Left lung (tissue), 10 donors: ENCODE measurements around the gene MCEMP1. TPM values are rescaled to one million over a fixed set of nuclear protein-coding genes. Genes with fewer than 3 reads are reported as not detected.

Source experiments
- ATAC-seq: fragments of 200-7000 bp; cut with Tn5 transposase; one replicate; pipeline ENCODE4 v1.9.1; 2020; ENCODE audit warnings: moderate library complexity
- DNase-seq, 4 donors: peaks; one replicate each; pipeline ENCODE4 v3.0.0-alpha.2; 2013 to 2020
- H3K27ac ChIP-seq, 2 donors: fragments of 200-600 bp; sonication (generic) in 1 of 2; one replicate each; pipeline versions ENCODE4 v1.5.0 to v1.8.0; 2020 to 2021
- H3K27me3 ChIP-seq, 2 donors: fragments of 200-600 bp; sonication (generic) in 1 of 2; one replicate each; pipeline versions ENCODE4 v1.5.0 to v1.8.0; 2020 to 2021
- H3K36me3 ChIP-seq, 2 donors: fragments of 200-600 bp; sonication (generic) in 1 of 2; one replicate each; pipeline versions ENCODE4 v1.5.0 to v1.8.0; 2020 to 2021
- H3K4me1 ChIP-seq, 2 donors: fragments of 200-600 bp; one replicate each; pipeline ENCODE4 v1.8.0; 2021
- H3K4me3 ChIP-seq, 2 donors: fragments of 200-600 bp; sonication (generic) in 1 of 2; one replicate each; pipeline versions ENCODE4 v1.5.0 to v1.8.0; 2020 to 2021; ENCODE audit warnings: mild to moderate bottlenecking in 1 of 2
- H3K9me3 ChIP-seq, 2 donors: fragments of 200-600 bp; sonication (generic) in 1 of 2; one replicate each; pipeline versions ENCODE4 v1.5.0 to v1.8.0; 2020 to 2021
- intact Hi-C, 2 donors: fragments of 100-400 bp; cut with DNase I; formaldehyde crosslinking; loops; one replicate each; pipeline versions ENCODE4 v1.11.2 to v1.14.2; 2022
- polyA plus RNA-seq, 6 donors: library from polyadenylated mRNA; unstranded; fragments of 120-200 nt; gene quantifications; one replicate each; pipeline ENCODE4 v1.2.1, GENCODE V29; 2013; ENCODE audit not compliant: insufficient read length in 6 of 6
- total RNA-seq, 2 donors: library from RNA; stranded (reverse); fragmentation: NEBNext Ultra II Directional; extraction: Animal tissue kit (Norgen Biotek cat#: 25700); gene quantifications; one replicate each; pipeline ENCODE4 v1.2.1, GENCODE V29; 2021
- TF ChIP-seq, protein P1 (sequence below), 2 donors: fragments of 200-600 bp; sonication (generic) in 1 of 2; IDR thresholded peaks; one replicate each; pipeline versions ENCODE4 v1.5.0 to v1.8.0; 2021; ENCODE audit warnings: antibody characterized with exemption in 2 of 2
- donor health status: DM: no; HTN: yes; CAD: no.
- donor health status: DM: no; HTN: no; CAD: no.

The MCEMP1 gene
- total and polyA plus RNA-seq, 8 donors = 0.32 to 112 (median 0.62) TPM

DNA sequence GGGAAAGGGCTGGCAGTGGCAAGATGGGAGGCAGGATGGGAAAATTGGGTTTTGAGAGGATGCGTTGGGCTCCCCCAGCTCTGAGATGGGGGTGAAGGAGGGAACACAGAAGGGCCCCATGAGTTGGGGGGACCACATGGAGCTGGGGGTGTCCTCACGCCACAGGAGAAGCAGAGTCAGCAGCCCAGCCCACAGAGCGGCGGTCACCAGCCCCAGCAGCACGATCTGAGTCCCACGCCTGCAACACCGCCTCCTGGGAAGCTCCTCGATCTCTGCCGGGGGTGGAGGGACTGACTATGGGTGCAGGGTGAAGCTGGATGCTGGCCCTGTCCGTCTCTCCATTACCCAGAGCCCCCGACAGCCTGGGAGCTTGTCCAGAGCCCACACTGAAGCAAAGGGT, 21.7 kb downstream of the MCEMP1 start:
- no peaks in the 10 kb centered on the region for H3K36me3 ChIP-seq
- H3K9me3 ChIP-seq = no peaks in the 10 kb centered on the region
- no peak overlapping the region for H3K4me3 ChIP-seq
- H3K27ac ChIP-seq = no peak overlapping the region
- TF ChIP-seq, protein P1, sequence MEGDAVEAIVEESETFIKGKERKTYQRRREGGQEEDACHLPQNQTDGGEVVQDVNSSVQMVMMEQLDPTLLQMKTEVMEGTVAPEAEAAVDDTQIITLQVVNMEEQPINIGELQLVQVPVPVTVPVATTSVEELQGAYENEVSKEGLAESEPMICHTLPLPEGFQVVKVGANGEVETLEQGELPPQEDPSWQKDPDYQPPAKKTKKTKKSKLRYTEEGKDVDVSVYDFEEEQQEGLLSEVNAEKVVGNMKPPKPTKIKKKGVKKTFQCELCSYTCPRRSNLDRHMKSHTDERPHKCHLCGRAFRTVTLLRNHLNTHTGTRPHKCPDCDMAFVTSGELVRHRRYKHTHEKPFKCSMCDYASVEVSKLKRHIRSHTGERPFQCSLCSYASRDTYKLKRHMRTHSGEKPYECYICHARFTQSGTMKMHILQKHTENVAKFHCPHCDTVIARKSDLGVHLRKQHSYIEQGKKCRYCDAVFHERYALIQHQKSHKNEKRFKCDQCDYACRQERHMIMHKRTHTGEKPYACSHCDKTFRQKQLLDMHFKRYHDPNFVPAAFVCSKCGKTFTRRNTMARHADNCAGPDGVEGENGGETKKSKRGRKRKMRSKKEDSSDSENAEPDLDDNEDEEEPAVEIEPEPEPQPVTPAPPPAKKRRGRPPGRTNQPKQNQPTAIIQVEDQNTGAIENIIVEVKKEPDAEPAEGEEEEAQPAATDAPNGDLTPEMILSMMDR (IDR thresholded peaks at IDR 0.05) = no peak
- peaks cover 0 to 8% of the 10 kb centered on the region in 2 donors for H3K4me1 ChIP-seq
- no peak for DNase-seq
- ATAC-seq = no peak
- peaks cover 0 to 44% of the 10 kb centered on the region in 2 donors for H3K27me3 ChIP-seq
- intact Hi-C loops = no loop called here

DNA sequence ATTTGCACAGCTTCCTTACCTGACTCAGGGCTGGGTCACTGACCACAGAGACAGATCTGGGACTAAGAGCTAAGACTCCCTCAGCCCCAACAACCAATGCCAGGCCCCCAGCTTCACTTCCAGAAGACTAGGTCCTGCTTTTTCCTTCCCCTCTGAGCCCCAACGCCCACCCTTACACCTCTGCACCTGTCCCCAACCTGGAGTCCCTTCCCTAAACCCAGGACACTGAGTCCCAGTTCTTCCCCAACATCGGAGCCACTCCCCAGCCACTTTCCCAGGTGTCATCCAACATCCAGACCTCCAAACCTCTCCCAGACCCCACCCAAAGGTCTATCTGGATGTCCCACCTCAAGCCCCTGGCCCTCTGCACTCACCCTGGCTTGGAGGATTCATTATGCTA, 22.1 kb downstream of the MCEMP1 start:
- H3K4me1 ChIP-seq = peaks cover 0 to 8% of the 10 kb centered on the region in 2 donors
- no peak overlapping the region for H3K4me3 ChIP-seq
- intact Hi-C loops = no loop called here
- H3K36me3 ChIP-seq = no peaks in the 10 kb centered on the region
- TF ChIP-seq, protein P1 (IDR thresholded peaks at IDR 0.05) = no peak
- ATAC-seq (no peak), DNase-seq (no peak)
- H3K27me3 ChIP-seq = peaks cover 0 to 44% of the 10 kb centered on the region in 2 donors
- no peaks in the 10 kb centered on the region for H3K9me3 ChIP-seq
- H3K27ac ChIP-seq = no peak overlapping the region

DNA sequence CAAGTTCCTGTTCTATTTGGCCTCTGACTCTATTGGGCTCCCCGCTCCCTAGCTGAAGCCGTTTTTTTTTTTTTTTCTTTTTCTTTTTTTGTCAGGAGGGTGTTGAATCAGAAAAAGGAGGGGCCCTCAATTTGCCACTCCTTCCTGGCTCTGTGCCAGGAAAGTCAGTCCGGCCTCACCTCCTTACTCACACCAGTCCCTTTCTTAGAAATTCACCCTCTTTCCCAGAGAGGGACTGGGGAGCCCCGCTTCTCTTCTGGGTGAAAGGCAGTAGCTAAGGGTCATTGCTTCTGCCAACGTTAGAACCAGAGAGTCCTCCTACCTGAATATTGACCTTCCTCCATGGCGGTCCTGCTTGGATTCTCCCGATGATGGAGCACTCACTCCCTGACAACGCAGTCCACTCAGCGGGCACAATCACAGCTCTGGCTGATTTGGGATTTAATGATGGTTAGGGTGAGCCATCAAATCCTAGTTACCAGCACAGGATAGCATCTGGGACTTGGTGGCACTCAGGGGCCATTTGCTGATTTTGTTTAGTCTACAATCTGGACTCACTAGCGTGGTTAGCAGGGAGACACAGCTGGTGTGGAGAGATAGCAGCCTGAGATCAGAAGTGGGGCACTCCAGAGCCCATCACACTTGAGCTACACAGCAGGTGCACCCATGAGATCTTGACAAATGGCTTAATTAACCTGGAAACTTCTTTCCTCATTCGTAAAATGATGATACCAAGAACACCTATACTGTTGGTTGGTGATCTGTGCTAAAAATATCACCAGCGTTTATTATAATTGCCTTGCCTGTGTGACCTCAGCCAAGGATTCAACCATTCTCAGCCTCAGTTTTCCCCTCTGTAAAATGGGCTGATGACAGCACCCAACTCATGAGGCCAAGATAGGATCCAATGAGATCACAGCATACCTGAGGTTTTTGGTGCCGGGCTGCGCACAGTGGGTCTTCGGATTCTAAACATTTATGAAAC, 22.8 kb downstream of the MCEMP1 start:
- DNase-seq (no peak), ATAC-seq (no peak)
- intact Hi-C loops = no loop called here
- Histone ChIP-seq H3K4me1 (peaks cover 0 to 15% of the 10 kb centered on the region in 2 donors), H3K4me3 (no peak overlapping the region), H3K9me3 (no peaks in the 10 kb centered on the region), H3K27me3 (peaks cover 0 to 44% of the 10 kb centered on the region in 2 donors), H3K27ac (no peak overlapping the region), H3K36me3 (no peaks in the 10 kb centered on the region)
- TF ChIP-seq, protein P1 (IDR thresholded peaks at IDR 0.05) = no peak

DNA sequence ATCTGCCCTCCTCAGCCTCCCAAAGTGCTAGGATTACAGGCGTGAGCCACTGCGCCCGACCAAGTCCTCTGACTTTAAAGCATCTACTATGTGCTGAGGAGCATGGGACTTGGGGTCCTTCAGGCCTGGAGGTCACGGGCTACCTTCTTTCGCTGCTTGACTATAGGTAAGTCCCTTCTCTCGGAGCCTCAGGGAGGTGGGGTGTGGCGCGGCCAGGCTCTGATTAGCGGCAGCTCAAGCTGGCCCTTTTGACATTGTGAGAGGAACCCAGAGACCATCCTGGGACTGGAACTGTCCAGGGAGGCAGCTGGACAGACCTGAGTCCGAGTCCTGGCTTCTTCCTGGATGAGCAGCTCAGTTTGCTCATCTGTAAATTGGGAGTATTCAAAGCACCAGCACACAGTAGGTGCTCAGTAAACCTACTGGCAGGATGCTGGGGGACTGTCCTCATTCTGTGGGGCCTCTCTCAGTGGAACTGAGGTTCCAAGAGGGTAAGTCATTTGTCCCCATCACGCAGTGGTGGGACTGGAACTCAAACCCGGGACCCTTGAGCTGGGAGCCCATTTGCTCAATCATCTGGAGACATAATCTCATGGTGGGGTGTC, 24.3 kb downstream of the MCEMP1 start:
- TF ChIP-seq, protein P1 (IDR thresholded peaks at IDR 0.05) = no peak
- Histone ChIP-seq H3K9me3 (no peaks in the 10 kb centered on the region), H3K27me3 (peaks cover 0 to 38% of the 10 kb centered on the region in 2 donors), H3K4me3 (no peak overlapping the region), H3K27ac (no peak overlapping the region), H3K4me1 (peaks cover 0 to 30% of the 10 kb centered on the region in 2 donors), H3K36me3 (no peaks in the 10 kb centered on the region)
- intact Hi-C loops = no loop called here
- no peak for ATAC-seq
- DNase-seq = no peak
